Fibroblast of the aortic adventitia (primary cell): ENCODE data around the gene ALS2CL. TPM values are rescaled to one million over a fixed set of nuclear protein-coding genes. Genes with fewer than 3 reads are reported as not detected.
A peak's percentile ranks its signal among the peaks of the same experiment; 100 is the strongest.

Experiments used
- DNase-seq: peaks from one replicate; pipeline ENCODE4 v3.0.0-alpha.2; 2010; ENCODE audit warnings: low read depth
- H3K4me3 ChIP-seq: 2 replicates; pipeline ENCODE4 v1.5.1; 2011; ENCODE audit warnings: low read depth, mild to moderate bottlenecking, control low read depth, low read length, moderate library complexity
- CTCF ChIP-seq: IDR thresholded peaks from 2 replicates; pipeline ENCODE4 v1.5.1; 2011; ENCODE audit warnings: mild to moderate bottlenecking, low read length, control low read depth, inconsistent platforms; ENCODE audit not compliant: insufficient read depth
- total RNA-seq: library from RNA; depleted of rRNA; stranded (reverse); fragments of >200 nt; gene quantifications from 2 replicates; pipeline ENCODE4 v1.2.3, GENCODE V29; 2012; ENCODE audit warnings: low replicate concordance

ALS2CL gene
- total RNA-seq, 1 donor, result 0.18 TPM

GRCh38 chr3:46678280-46678679 lies 15.2 kb downstream of the ALS2CL start:
- DNase-seq, result no peak
- H3K4me3 ChIP-seq, result no peak overlapping the region
- TF ChIP-seq CTCF, result no peak

GRCh38 chr3:46677411-46677726 lies 16.1 kb downstream of the ALS2CL start:
- H3K4me3 ChIP-seq, result no peak overlapping the region
- no peak for DNase-seq

GRCh38 chr3:46676601-46677410 lies 16.7 kb downstream of the ALS2CL start:
- no peak overlapping the region for H3K4me3 ChIP-seq
- no peak for DNase-seq
- no peak for TF ChIP-seq CTCF

More at GRCh38 chr3:46677411-46677726, 16.1 kb downstream of the ALS2CL start:
- no peak for TF ChIP-seq CTCF

- TF ChIP-seq CTCF, result no peak
- H3K4me3 ChIP-seq, result no peak overlapping the region
- DNase-seq, result peak; percentile 22
Measured at GRCh38 chr3:46675843-46676567, 17.5 kb downstream of the ALS2CL start.

GRCh38 chr3:46675426-46675825 lies 18.1 kb downstream of the ALS2CL start:
- no peak for TF ChIP-seq CTCF
- no peak overlapping the region for H3K4me3 ChIP-seq
- no peak for DNase-seq

- no peak overlapping the region for H3K4me3 ChIP-seq
- peak; percentile 18 for TF ChIP-seq CTCF
- no peak for DNase-seq
Measured at GRCh38 chr3:46674031-46674845, 19.2 kb downstream of the ALS2CL start.
